BE2C (cell line): ENCODE results near the gene PNMA5.
"Not testable (repeated sequence)": the region's sequence is repeated elsewhere in the genome, so short reads cannot be mapped to it uniquely, and the experiment has no call there.

Source experiments
- DNase-seq: peaks from one replicate; pipeline ENCODE4 v3.0.0-alpha.2; 2020
- H3K27me3 ChIP-seq: fragments of 250-450 bp; sonication (Bioruptor Pico); 2 replicates; pipeline ENCODE4 v1.5.1; 2020; ENCODE audit warnings: mild to moderate bottlenecking
- H3K36me3 ChIP-seq: fragments of 250-450 bp; sonication (Bioruptor Pico); 2 replicates; pipeline ENCODE4 v1.5.1; 2020; ENCODE audit warnings: mild to moderate bottlenecking
- H3K4me1 ChIP-seq: fragments of 250-450 bp; sonication (Bioruptor Pico); 2 replicates; pipeline ENCODE4 v1.5.1; 2020
- H3K4me3 ChIP-seq: 2 replicates; pipeline ENCODE4 v1.5.1; 2011; ENCODE audit warnings: low read depth, low read length
- H3K9me3 ChIP-seq: fragments of 250-450 bp; sonication (Bioruptor Pico); 2 replicates; pipeline ENCODE4 v1.5.1; 2020
- CTCF ChIP-seq: IDR thresholded peaks from 2 replicates; pipeline ENCODE4 v1.5.1; 2012; ENCODE audit warnings: mild to moderate bottlenecking, low read depth, low read length

The PNMA5 gene

DNA sequence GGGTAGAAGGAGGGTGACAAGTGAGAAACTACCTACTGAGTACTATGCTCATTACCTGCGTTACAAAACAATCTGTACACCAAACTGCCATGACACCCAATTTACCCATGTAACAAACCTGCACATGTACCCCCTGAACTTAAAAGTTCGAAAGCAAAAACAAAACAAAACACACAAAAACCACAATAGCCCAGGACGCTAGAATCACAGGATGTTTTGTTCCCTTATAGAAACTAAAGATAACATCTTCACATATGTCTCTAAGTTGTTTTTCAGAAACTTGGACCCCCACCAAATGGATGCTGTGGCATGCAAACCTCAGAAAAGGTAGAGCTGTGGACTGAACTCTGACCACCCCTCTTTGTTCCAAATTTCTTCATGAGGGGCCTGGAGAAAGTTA lies 25.2 kb upstream of the PNMA5 start:
- no peaks in the 10 kb centered on the region for H3K27me3 ChIP-seq
- H3K4me1 ChIP-seq: no peaks in the 10 kb centered on the region
- TF ChIP-seq CTCF: no peak
- no peak overlapping the region for H3K4me3 ChIP-seq
- no peaks in the 10 kb centered on the region for H3K9me3 ChIP-seq
- no peak for DNase-seq
- no peaks in the 10 kb centered on the region for H3K36me3 ChIP-seq

- H3K9me3 ChIP-seq, H3K36me3 ChIP-seq, H3K4me1 ChIP-seq, H3K27me3 ChIP-seq, DNase-seq, H3K4me3 ChIP-seq: not testable (repeated sequence)
Observed at GRCh38 chrX:153017174-153017573, 23.3 kb upstream of the PNMA5 start.

DNA sequence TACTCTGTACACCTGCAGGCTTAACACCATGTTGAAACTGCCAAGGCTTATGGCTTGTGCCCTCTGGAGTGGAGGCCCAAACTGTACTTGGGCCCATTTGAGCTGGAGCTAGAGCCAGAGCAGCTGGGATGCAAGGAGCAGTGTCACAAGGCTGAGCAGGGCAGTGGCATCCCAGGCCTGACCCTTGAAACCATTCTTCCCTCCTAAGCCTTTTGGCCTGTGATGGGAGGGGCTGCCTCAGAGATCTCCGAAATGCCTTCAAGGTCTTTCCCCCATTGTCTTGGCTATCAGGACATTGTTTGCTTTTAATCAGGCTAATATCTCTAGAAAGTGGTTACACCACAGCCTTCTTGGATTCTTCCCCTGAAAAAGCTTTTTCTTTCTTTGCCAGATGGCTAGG lies 10.9 kb upstream of the PNMA5 start:
- no peaks in the 10 kb centered on the region for H3K9me3 ChIP-seq

GRCh38 chrX:153003981-153004380 lies 10.1 kb upstream of the PNMA5 start:
- H3K27me3 ChIP-seq: no peaks in the 10 kb centered on the region
- no peaks in the 10 kb centered on the region for H3K4me1 ChIP-seq
- H3K36me3 ChIP-seq: no peaks in the 10 kb centered on the region
- no peak for TF ChIP-seq CTCF
- no peak for DNase-seq
- no peak overlapping the region for H3K4me3 ChIP-seq
- H3K9me3 ChIP-seq: no peaks in the 10 kb centered on the region

More for the DNA sequence above, 10.9 kb upstream of the PNMA5 start:
- no peak for TF ChIP-seq CTCF
- H3K4me1 ChIP-seq: no peaks in the 10 kb centered on the region
- DNase-seq: no peak
- H3K4me3 ChIP-seq: no peak overlapping the region
- no peaks in the 10 kb centered on the region for H3K36me3 ChIP-seq
- no peaks in the 10 kb centered on the region for H3K27me3 ChIP-seq

GRCh38 chrX:153002182-153002581 lies 8.3 kb upstream of the PNMA5 start:
- not testable (repeated sequence) for DNase-seq, H3K4me1 ChIP-seq, H3K9me3 ChIP-seq, H3K36me3 ChIP-seq, H3K4me3 ChIP-seq, H3K27me3 ChIP-seq

DNA sequence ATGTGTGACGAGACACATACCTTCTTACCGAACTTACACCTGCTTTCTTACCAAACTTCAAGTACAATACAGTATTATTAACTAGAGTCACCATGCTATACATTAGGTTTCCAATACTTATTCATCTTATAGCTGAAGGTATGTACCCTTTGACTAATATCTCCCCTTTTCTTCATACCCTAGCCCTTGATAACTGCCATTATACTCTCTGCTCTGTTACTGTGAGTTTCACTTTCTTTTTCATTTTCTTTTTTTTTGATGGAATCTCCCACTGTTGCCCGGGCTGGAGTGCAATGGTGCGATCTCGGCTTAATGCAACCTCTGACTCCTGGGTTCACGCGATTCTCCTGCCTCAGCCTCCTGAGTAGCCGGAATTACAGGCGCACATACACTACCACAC lies 3.4 kb upstream of the PNMA5 start:
- H3K9me3 ChIP-seq: no peaks in the 10 kb centered on the region
- H3K36me3 ChIP-seq: no peaks in the 10 kb centered on the region
- no peaks in the 10 kb centered on the region for H3K27me3 ChIP-seq
- no peak for DNase-seq
- TF ChIP-seq CTCF: no peak
- no peak overlapping the region for H3K4me3 ChIP-seq
- H3K4me1 ChIP-seq: no peaks in the 10 kb centered on the region

- H3K4me1 ChIP-seq: no peaks in the 10 kb centered on the region
- no peak for DNase-seq
- TF ChIP-seq CTCF: no peak
- H3K4me3 ChIP-seq: no peak overlapping the region
- H3K36me3 ChIP-seq: no peaks in the 10 kb centered on the region
- H3K9me3 ChIP-seq: no peaks in the 10 kb centered on the region
- no peaks in the 10 kb centered on the region for H3K27me3 ChIP-seq
Observed at GRCh38 chrX:152992115-152992514, 1.8 kb downstream of the PNMA5 start.
